GM19328 (cell line): ENCODE results near the gene EPN2.

Source experiments
- ATAC-seq: cut with Tn5 transposase; IDR thresholded peaks from one replicate; pipeline ENCODE4 v1.9.1; 2021; ENCODE audit warnings: mild to moderate bottlenecking, moderate library complexity; ENCODE audit not compliant: unreplicated experiment

Gene EPN2

GRCh38 chr17:19291646-19292376 is 54.6 kb downstream of the EPN2 start:
- no peak for ATAC-seq

GRCh38 chr17:19292377-19292711 is 55.2 kb downstream of the EPN2 start:
- no peak for ATAC-seq

GRCh38 chr17:19294443-19294842 is 57.3 kb downstream of the EPN2 start:
- no peak for ATAC-seq

- no peak for ATAC-seq
Measured at GRCh38 chr17:19295473-19296135, 58.4 kb downstream of the EPN2 start.

- ATAC-seq = no peak
Measured at GRCh38 chr17:19296786-19297778, 59.9 kb downstream of the EPN2 start.

GRCh38 chr17:19298569-19299213 is 61.5 kb downstream of the EPN2 start:
- no peak for ATAC-seq

- ATAC-seq = no peak
Measured at GRCh38 chr17:19299214-19299747, 62.1 kb downstream of the EPN2 start.

- no peak for ATAC-seq
Measured at GRCh38 chr17:19299866-19300265, 62.7 kb downstream of the EPN2 start.

GRCh38 chr17:19301274-19301951 is 64.2 kb downstream of the EPN2 start:
- no peak for ATAC-seq

GRCh38 chr17:19301973-19302372 is 64.8 kb downstream of the EPN2 start:
- ATAC-seq = no peak

- no peak for ATAC-seq
Measured at GRCh38 chr17:19302791-19303331, 65.7 kb downstream of the EPN2 start.

GRCh38 chr17:19303367-19303776 is 66.2 kb downstream of the EPN2 start:
- ATAC-seq = no peak

- ATAC-seq = no peak
Measured at GRCh38 chr17:19304209-19304608, 67.0 kb downstream of the EPN2 start.

GRCh38 chr17:19304751-19305150 is 67.6 kb downstream of the EPN2 start:
- ATAC-seq = no peak

GRCh38 chr17:19305256-19305655 is 68.1 kb downstream of the EPN2 start:
- ATAC-seq = no peak

GRCh38 chr17:19305761-19306159 is 68.6 kb downstream of the EPN2 start:
- ATAC-seq = no peak

- peak; percentile 77 for ATAC-seq
Measured at GRCh38 chr17:19306160-19307111, 69.3 kb downstream of the EPN2 start.

GRCh38 chr17:19307521-19307920 is 70.4 kb downstream of the EPN2 start:
- no peak for ATAC-seq

- no peak for ATAC-seq
Measured at GRCh38 chr17:19308398-19308797, 71.2 kb downstream of the EPN2 start.
